ENCODE data around the gene CYP20A1.
"Not testable (repeated sequence)": the region's sequence is repeated elsewhere in the genome, so short reads cannot be mapped to it uniquely, and the experiment has no call there.

The CYP20A1 gene

GRCh38 chr2:203225423-203226039 is 13.3 kb upstream of the CYP20A1 start:
- DNase-seq (ENCODE audit: low read depth): no peak
- TF ChIP-seq, protein P1, sequence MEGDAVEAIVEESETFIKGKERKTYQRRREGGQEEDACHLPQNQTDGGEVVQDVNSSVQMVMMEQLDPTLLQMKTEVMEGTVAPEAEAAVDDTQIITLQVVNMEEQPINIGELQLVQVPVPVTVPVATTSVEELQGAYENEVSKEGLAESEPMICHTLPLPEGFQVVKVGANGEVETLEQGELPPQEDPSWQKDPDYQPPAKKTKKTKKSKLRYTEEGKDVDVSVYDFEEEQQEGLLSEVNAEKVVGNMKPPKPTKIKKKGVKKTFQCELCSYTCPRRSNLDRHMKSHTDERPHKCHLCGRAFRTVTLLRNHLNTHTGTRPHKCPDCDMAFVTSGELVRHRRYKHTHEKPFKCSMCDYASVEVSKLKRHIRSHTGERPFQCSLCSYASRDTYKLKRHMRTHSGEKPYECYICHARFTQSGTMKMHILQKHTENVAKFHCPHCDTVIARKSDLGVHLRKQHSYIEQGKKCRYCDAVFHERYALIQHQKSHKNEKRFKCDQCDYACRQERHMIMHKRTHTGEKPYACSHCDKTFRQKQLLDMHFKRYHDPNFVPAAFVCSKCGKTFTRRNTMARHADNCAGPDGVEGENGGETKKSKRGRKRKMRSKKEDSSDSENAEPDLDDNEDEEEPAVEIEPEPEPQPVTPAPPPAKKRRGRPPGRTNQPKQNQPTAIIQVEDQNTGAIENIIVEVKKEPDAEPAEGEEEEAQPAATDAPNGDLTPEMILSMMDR (IDR thresholded peaks at IDR 0.05; ENCODE audit: control insufficient read depth, extremely low read depth, insufficient read depth): peak; percentile 56
- H3K4me3 ChIP-seq (ENCODE audit: low read depth, low read length): no peak overlapping the region

DNA sequence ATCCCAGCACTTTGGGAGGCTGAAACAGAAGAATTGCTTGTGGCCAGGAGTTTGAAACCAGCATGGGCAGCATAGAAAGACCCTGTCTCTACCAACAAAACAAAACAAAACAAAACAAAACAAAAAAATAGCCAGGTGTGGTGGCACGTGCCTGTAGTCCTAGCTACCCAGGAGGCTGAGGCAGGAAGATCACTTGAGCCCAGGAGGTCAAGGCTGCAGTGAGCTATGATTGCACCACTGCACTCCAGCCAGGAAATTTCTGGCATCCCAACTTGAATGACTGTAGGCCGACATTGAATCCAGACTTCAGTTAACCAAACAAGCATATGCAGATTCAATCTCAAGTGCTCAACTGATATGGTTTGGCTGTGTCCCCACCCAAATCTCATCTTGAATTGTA is 9.1 kb upstream of the CYP20A1 start:
- H3K4me3 ChIP-seq (ENCODE audit: low read depth, low read length); DNase-seq (ENCODE audit: low read depth): not testable (repeated sequence)

GRCh38 chr2:203237346-203238238 is 1.2 kb upstream of the CYP20A1 start:
- peak overlapping the region; percentile 91 for H3K4me3 ChIP-seq (ENCODE audit: low read depth, low read length)
- TF ChIP-seq, protein P1 (IDR thresholded peaks at IDR 0.05; ENCODE audit: control insufficient read depth, extremely low read depth, insufficient read depth): no peak
- no peak for DNase-seq (ENCODE audit: low read depth)

DNA sequence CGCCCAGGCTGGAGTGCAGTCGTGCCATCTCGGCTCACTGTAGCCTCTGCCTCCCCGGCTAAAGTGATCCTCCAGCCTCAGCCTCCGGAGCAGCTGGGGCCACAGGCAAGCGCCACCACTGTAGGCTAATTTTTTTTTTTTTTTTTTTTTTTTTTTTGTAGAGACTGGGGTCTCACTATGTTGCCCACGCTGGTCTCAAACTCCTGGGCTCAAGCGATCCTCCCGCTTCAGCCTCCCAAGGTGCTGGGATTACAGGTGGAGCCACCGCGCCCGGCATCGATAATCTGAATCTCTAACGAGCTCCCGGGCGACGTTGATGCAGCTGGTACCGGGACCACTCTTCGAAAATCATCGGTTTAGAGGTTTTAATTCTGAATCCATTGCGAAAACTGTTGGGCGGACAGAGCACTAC is 520 bp upstream of the CYP20A1 start:
- TF ChIP-seq, protein P1 (IDR thresholded peaks at IDR 0.05; ENCODE audit: control insufficient read depth, extremely low read depth, insufficient read depth): no peak
- peak overlapping the region; percentile 91 for H3K4me3 ChIP-seq (ENCODE audit: low read depth, low read length)
- no peak for DNase-seq (ENCODE audit: low read depth)

- TF ChIP-seq, protein P1 (IDR thresholded peaks at IDR 0.05; ENCODE audit: control insufficient read depth, extremely low read depth, insufficient read depth): no peak
- DNase-seq (ENCODE audit: low read depth): no peak
- H3K4me3 ChIP-seq (ENCODE audit: low read depth, low read length): no peak overlapping the region
Measured at GRCh38 chr2:203240491-203240890, 1.7 kb downstream of the CYP20A1 start.

DNA sequence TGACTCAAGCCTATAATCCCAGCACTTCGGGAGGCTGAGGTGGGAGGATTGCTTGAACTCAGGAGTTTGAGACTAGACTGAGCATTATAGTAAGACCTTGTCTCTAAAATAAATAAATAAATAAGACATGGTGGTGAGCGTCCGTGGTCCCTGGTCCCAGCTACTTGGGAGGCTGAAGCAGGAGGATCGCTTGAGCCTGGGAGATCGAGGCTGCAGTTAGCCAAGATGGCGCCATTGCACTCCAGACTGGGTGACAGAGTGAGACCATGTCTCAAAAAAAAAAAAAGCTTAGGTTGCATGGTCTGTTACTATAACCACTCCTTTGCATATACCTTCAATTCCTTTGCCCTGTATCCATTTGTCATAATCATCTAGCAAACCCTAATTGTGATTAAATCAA is 3.7 kb downstream of the CYP20A1 start:
- TF ChIP-seq, protein P1 (IDR thresholded peaks at IDR 0.05; ENCODE audit: control insufficient read depth, extremely low read depth, insufficient read depth): no peak
- no peak overlapping the region for H3K4me3 ChIP-seq (ENCODE audit: low read depth, low read length)
- DNase-seq (ENCODE audit: low read depth): no peak

GRCh38 chr2:203246646-203247045 is 7.8 kb downstream of the CYP20A1 start:
- no peak overlapping the region for H3K4me3 ChIP-seq (ENCODE audit: low read depth, low read length)
- TF ChIP-seq, protein P1 (IDR thresholded peaks at IDR 0.05; ENCODE audit: control insufficient read depth, extremely low read depth, insufficient read depth): no peak
- no peak for DNase-seq (ENCODE audit: low read depth)
